Left colon (tissue), 2 donors: Measurements from ENCODE around the gene S1PR2. TPM values are rescaled to one million over a fixed set of nuclear protein-coding genes. Genes with fewer than 3 reads are reported as not detected.
A peak's percentile ranks its signal among the peaks of the same experiment; 100 is the strongest.
"Not testable (repeated sequence)": the region's sequence is repeated elsewhere in the genome, so short reads cannot be mapped to it uniquely, and the experiment has no call there.

Experiments
- ATAC-seq: fragments of 200-7000 bp; cut with Tn5 transposase; one replicate; pipeline ENCODE4 v1.9.1; 2020; ENCODE audit warnings: mild to moderate bottlenecking, moderate library complexity
- DNase-seq, 2 donors: peaks; one replicate each; pipeline ENCODE4 v3.0.0-alpha.2; 2020
- intact Hi-C, 2 donors: fragments of 100-400 bp; cut with DNase I in 1 of 2; cut with micrococcal nuclease in 1 of 2; formaldehyde crosslinking; loops; one replicate each; pipeline versions ENCODE4 v1.11.2 to v1.14.0; 2022; cut with DNase I, micrococcal nuclease
- total RNA-seq, 2 donors: library from RNA; stranded (reverse); fragmentation: NEBNext Ultra II Directional; extraction: Animal tissue kit (Norgen Biotek cat#: 25700); gene quantifications; one replicate each; pipeline ENCODE4 v1.2.1, GENCODE V29; 2021
- donor health status: DM: no; HTN: no; CAD: no.
- donor health status: DM: yes; HTN: yes; CAD: no.

Gene S1PR2
- total RNA-seq, 2 donors from 2014 or later: 2.3 to 5.2 TPM

GRCh38 chr19:10200101-10200500 lies 31.0 kb downstream of the S1PR2 start:
- ATAC-seq, DNase-seq, intact Hi-C loops: not testable (repeated sequence)

- DNase-seq: not testable (repeated sequence)
Measured at GRCh38 chr19:10198889-10199644, 32.1 kb downstream of the S1PR2 start.

GRCh38 chr19:10195199-10195519 lies 36.0 kb downstream of the S1PR2 start:
- DNase-seq (no peak), ATAC-seq (no peak)

More at GRCh38 chr19:10198889-10199644, 32.1 kb downstream of the S1PR2 start:
- ATAC-seq, intact Hi-C loops: not testable (repeated sequence)

GRCh38 chr19:10194500-10195198 lies 36.5 kb downstream of the S1PR2 start, which contains the start of gene DNMT1:
Gene DNMT1, minus strand, starts transcription at chr19:10194953. Its CDS starts 54 bp downstream, at chr19:10194899.
- intact Hi-C loops: no loop called here
- ATAC-seq: peak; percentile 96
- peak; percentile 95 for DNase-seq

More at GRCh38 chr19:10195199-10195519, 36.0 kb downstream of the S1PR2 start:
- intact Hi-C loops: no loop called here

- ATAC-seq: peak; percentile 38
- DNase-seq: no peak
- intact Hi-C loops: no loop called here
Measured at GRCh38 chr19:10193790-10194499, 37.2 kb downstream of the S1PR2 start.

GRCh38 chr19:10192922-10193321 lies 38.2 kb downstream of the S1PR2 start:
- intact Hi-C loops: no loop called here
- DNase-seq (no peak), ATAC-seq (no peak)

- DNase-seq: no peak
- intact Hi-C loops: no loop called here
- no peak for ATAC-seq
Measured at GRCh38 chr19:10191347-10191746, 39.8 kb downstream of the S1PR2 start.

GRCh38 chr19:10190026-10190425 lies 41.1 kb downstream of the S1PR2 start:
- ATAC-seq (no peak), DNase-seq (no peak)
- intact Hi-C loops: no loop called here

GRCh38 chr19:10189616-10190015 lies 41.5 kb downstream of the S1PR2 start:
- intact Hi-C loops: no loop called here
- ATAC-seq: no peak
- no peak for DNase-seq

- intact Hi-C loops: no loop called here
- ATAC-seq (no peak), DNase-seq (no peak)
Measured at GRCh38 chr19:10187315-10187714, 43.8 kb downstream of the S1PR2 start.

- DNase-seq (no peak), ATAC-seq (no peak)
- intact Hi-C loops: no loop called here
Measured at GRCh38 chr19:10184636-10185035, 46.5 kb downstream of the S1PR2 start.

GRCh38 chr19:10183926-10184325 lies 47.2 kb downstream of the S1PR2 start:
- ATAC-seq (no peak), DNase-seq (no peak)
- intact Hi-C loops: no loop called here

GRCh38 chr19:10182847-10183246 lies 48.3 kb downstream of the S1PR2 start:
- intact Hi-C loops: no loop called here
- no peak for DNase-seq
- no peak for ATAC-seq

GRCh38 chr19:10182076-10182475 lies 49.1 kb downstream of the S1PR2 start:
- no peak for ATAC-seq
- intact Hi-C loops: no loop called here

GRCh38 chr19:10180459-10180858 lies 50.7 kb downstream of the S1PR2 start:
- intact Hi-C loops: no loop called here
- ATAC-seq: no peak
- no peak for DNase-seq

More at GRCh38 chr19:10182076-10182475, 49.1 kb downstream of the S1PR2 start:
- DNase-seq: no peak

GRCh38 chr19:10180024-10180423 lies 51.1 kb downstream of the S1PR2 start:
- ATAC-seq, intact Hi-C loops, DNase-seq: not testable (repeated sequence)

GRCh38 chr19:10173527-10173926 lies 57.6 kb downstream of the S1PR2 start:
- DNase-seq (no peak), ATAC-seq (no peak)
- intact Hi-C loops: no loop called here
